B cell (primary cell): ENCODE measurements around the gene NDOR1. TPM values are rescaled to one million over a fixed set of nuclear protein-coding genes. Genes with fewer than 3 reads are reported as not detected.

Source experiments
- ATAC-seq: fragments of 200-7000 bp; cut with Tn5 transposase; one replicate; pipeline ENCODE4 v1.10.0; 2021; ENCODE audit warnings: low read depth, mild to moderate bottlenecking, moderate number of reproducible peaks, moderate library complexity
- CTCF ChIA-PET: fragments of 350-600 bp; sonication (Branson Sonifier 250); formaldehyde crosslinking; loops from one replicate; lab custom pipeline; 2021; ENCODE audit warnings: antibody characterized with exemption, inconsistent platforms; lab: Charles Lee
- POLR2A ChIA-PET: fragments of 350-600 bp; sonication (Branson Sonifier 250); formaldehyde crosslinking; loops from one replicate; lab custom pipeline; 2021; ENCODE audit warnings: antibody characterized with exemption; lab: Charles Lee
- DNase-seq: peaks from one replicate; pipeline ENCODE4 v3.0.0; 2013
- H2AFZ ChIP-seq: 2 replicates; pipeline ENCODE4 v1.6.1; 2012; ENCODE audit warnings: mild to moderate bottlenecking, low read depth, low read length; ENCODE audit not compliant: insufficient read depth, poor library complexity, severe bottlenecking
- H3K27ac ChIP-seq, 2 donors: 1 replicate in 1 of 2; 2 replicates in 1 of 2; pipeline ENCODE4 v1.5.1; 2012 to 2013; ENCODE audit warnings: low read length in 2 of 2, mild to moderate bottlenecking in 2 of 2, moderate library complexity in 1 of 2
- H3K27me3 ChIP-seq, 4 experiments: fragments of 200-600 bp in 1 of 4; sonication (generic) in 1 of 4; replicated peaks in 1 of 4; 1 replicate in 2 of 4; 2 replicates in 2 of 4; pipeline versions ENCODE4 v1.6.1 to v1.7.0; 2013 to 2016; ENCODE audit warnings: low read length in 3 of 4, mild to moderate bottlenecking in 2 of 4, mixed read lengths in 1 of 4, moderate library complexity in 1 of 4; ENCODE audit not compliant: insufficient read depth in 4 of 4, control insufficient read depth in 3 of 4; ENCODE audit errors: control extremely low read depth in 1 of 4
- H3K36me3 ChIP-seq, 2 experiments: replicated peaks in 1 of 2; 1 replicate in 1 of 2; 2 replicates in 1 of 2; pipeline versions ENCODE4 v1.6.1 to v1.7.1; 2013; ENCODE audit warnings: low read length in 1 of 2; ENCODE audit not compliant: insufficient read depth in 2 of 2, control insufficient read depth in 1 of 2; ENCODE audit errors: control extremely low read depth in 1 of 2, extremely low read depth in 1 of 2
- H3K4me1 ChIP-seq, 2 donors: fragments of 200-600 bp in 1 of 2; sonication (generic) in 1 of 2; 1 replicate in 1 of 2; 2 replicates in 1 of 2; pipeline versions ENCODE4 v1.5.1 to v1.6.1; 2013 to 2017; ENCODE audit warnings: low read length in 2 of 2; ENCODE audit not compliant: control insufficient read depth in 2 of 2, insufficient read depth in 2 of 2
- H3K4me2 ChIP-seq: replicated peaks from 2 replicates; pipeline ENCODE3; 2012; ENCODE audit warnings: mild to moderate bottlenecking, low read depth, low read length; ENCODE audit not compliant: poor library complexity, severe bottlenecking
- H3K4me3 ChIP-seq, 5 experiments: fragments of 200-600 bp in 1 of 5; sonication (generic) in 1 of 5; 1 replicate in 3 of 5; 2 replicates in 2 of 5; pipeline versions ENCODE4 v1.5.1 to v1.7.0; 2011 to 2016; ENCODE audit warnings: low read length in 4 of 5, mild to moderate bottlenecking in 4 of 5, low read depth in 2 of 5, control low read depth in 1 of 5, moderate library complexity in 1 of 5; ENCODE audit not compliant: insufficient read depth in 1 of 5; ENCODE audit errors: control extremely low read depth in 1 of 5, extremely low read depth in 1 of 5
- H3K79me2 ChIP-seq: fragments of 200-600 bp; sonication (generic); one replicate; pipeline ENCODE4 v1.6.0; 2016; ENCODE audit warnings: low read length; ENCODE audit not compliant: control insufficient read depth, insufficient read depth
- H3K9ac ChIP-seq: fragments of 200-600 bp; sonication (generic); 2 replicates; pipeline ENCODE4 v1.6.1; 2017; ENCODE audit warnings: mild to moderate bottlenecking, low read length, moderate library complexity
- H3K9me3 ChIP-seq, 3 donors: one replicate each; pipeline versions ENCODE4 v1.6.1 to v1.7.1; 2013; ENCODE audit warnings: low read length in 2 of 3; ENCODE audit not compliant: control insufficient read depth in 2 of 3, insufficient read depth in 1 of 3; ENCODE audit errors: control extremely low read depth in 1 of 3
- H4K20me1 ChIP-seq: 2 replicates; pipeline ENCODE4 v1.6.0; 2012; ENCODE audit warnings: mild to moderate bottlenecking, low read length; ENCODE audit not compliant: insufficient read depth, control insufficient read depth, poor library complexity, severe bottlenecking
- H3K27ac Mint-ChIP-seq: one replicate; pipeline ENCODE4 v1.8.0; 2021; ENCODE audit warnings: mixed read lengths
- H3K27me3 Mint-ChIP-seq: one replicate; pipeline ENCODE4 v1.8.0; 2021; ENCODE audit warnings: mixed read lengths
- H3K4me1 Mint-ChIP-seq: one replicate; pipeline ENCODE4 v1.8.0; 2021; ENCODE audit warnings: mixed read lengths
- H3K4me3 Mint-ChIP-seq: one replicate; pipeline ENCODE4 v1.8.0; 2021; ENCODE audit warnings: mixed read lengths
- H3K9me3 Mint-ChIP-seq: one replicate; pipeline ENCODE4 v1.8.0; 2022; ENCODE audit warnings: mixed read lengths; ENCODE audit not compliant: insufficient read depth
- CTCF ChIP-seq: fragments of 200-600 bp; IDR thresholded peaks from one replicate; pipeline ENCODE4 v1.8.0; 2022; ENCODE audit warnings: antibody characterized with exemption, mild to moderate bottlenecking
- EZH2 ChIP-seq: IDR thresholded peaks from 2 replicates; pipeline ENCODE4 v1.6.1; 2012; ENCODE audit warnings: borderline replicate concordance, low read depth, mild to moderate bottlenecking, moderate library complexity, low read length; ENCODE audit not compliant: insufficient read depth, poor library complexity, severe bottlenecking
- WGBS: methylation state at CpG from one replicate; pipeline ENCODE4 v1.1.5; 2013; ENCODE audit warnings: missing lambda C conversion rate; ENCODE audit not compliant: insufficient coverage; 5-methylcytosine and 5-hydroxymethylcytosine counted together
- intact Hi-C: fragments of 100-400 bp; cut with micrococcal nuclease; formaldehyde crosslinking; loops from one replicate; pipeline ENCODE4 v1.10.0; 2022
- polyA plus RNA-seq: library from polyadenylated mRNA; depleted of rRNA; stranded (reverse); fragments of >200 nt; gene quantifications from 2 replicates; pipeline ENCODE4 v1.2.3, GENCODE V29; 2012
- total RNA-seq, 2 donors: library from RNA; stranded (reverse); fragments of 120-200 nt in 1 of 2; gene quantifications; 1 replicate in 1 of 2; 2 replicates in 1 of 2; pipeline versions ENCODE4 v1.2.3 to v1.2.4, GENCODE V29; 2013 to 2022

The NDOR1 gene
- total and polyA plus RNA-seq, 2 donors (not counting 1 experiment from before 2014, with no cell fraction given): 36.4 to 40.9 TPM

GRCh38 chr9:137247135-137247915 is 41.8 kb downstream of the NDOR1 start:
- TF ChIP-seq CTCF (no peak), EZH2 (no peak)
- H3K9me3 Mint-ChIP-seq: no peaks in the 10 kb centered on the region
- WGBS: 89% methylated on average over 19 of the region's 20 CpGs
- Histone ChIP-seq H3K9me3 (no peaks in the 10 kb centered on the region), H4K20me1 (peaks cover 20% of the 10 kb centered on the region), H3K4me1 (peaks cover 5% of the 10 kb centered on the region in 2 donors), H3K27ac (no peak overlapping the region), H3K4me2 (no peak overlapping the region), H3K27me3 (no peaks in the 10 kb centered on the region), H3K4me3 (no peak overlapping the region), H3K9ac (no peak overlapping the region), H2AFZ (no peak overlapping the region), H3K36me3 (peaks cover 0 to 14% of the 10 kb centered on the region in 2 experiments), H3K79me2 (peaks cover 25% of the 10 kb centered on the region)
- DNase-seq: no peak
- no peak for ATAC-seq
- intact Hi-C loops: no loop called here
- POLR2A ChIA-PET: interaction anchor here (0.6 kb wide), 1 partner anchor 188 kb away, joined by 8 read pairs; no protein-coding TSS in a partner anchor
- no peak overlapping the region for H3K27ac Mint-ChIP-seq
- CTCF ChIA-PET: interaction anchor here (2.5 kb wide), 1 partner anchor 11 kb away, joined by 13 read pairs; no protein-coding TSS in a partner anchor
- no peak overlapping the region for H3K4me3 Mint-ChIP-seq
- peaks cover 14% of the 10 kb centered on the region for H3K4me1 Mint-ChIP-seq
- no peaks in the 10 kb centered on the region for H3K27me3 Mint-ChIP-seq

GRCh38 chr9:137247916-137248175 is 42.3 kb downstream of the NDOR1 start:
- H3K4me1 ChIP-seq: peaks cover 0 to 2% of the 10 kb centered on the region in 2 donors
- no peak overlapping the region for H3K4me2 ChIP-seq
- H3K4me1 Mint-ChIP-seq: peaks cover 9% of the 10 kb centered on the region
- no peak for TF ChIP-seq EZH2
- TF ChIP-seq CTCF: no peak
- no peak overlapping the region for H2AFZ ChIP-seq
- no peaks in the 10 kb centered on the region for H3K9me3 ChIP-seq
- H3K79me2 ChIP-seq: peaks cover 19% of the 10 kb centered on the region
- H3K9me3 Mint-ChIP-seq: no peaks in the 10 kb centered on the region
- POLR2A ChIA-PET: no interaction called here
- no peak overlapping the region for H3K4me3 ChIP-seq
- H3K27ac Mint-ChIP-seq: no peak overlapping the region
- H3K36me3 ChIP-seq: peaks cover 0 to 9% of the 10 kb centered on the region in 2 experiments
- H4K20me1 ChIP-seq: peaks cover 15% of the 10 kb centered on the region
- CTCF ChIA-PET: interaction anchor here (0.7 to 2.5 kb wide), 2 partner anchors 11 to 18 kb away, joined by 3 to 13 read pairs; no protein-coding TSS in a partner anchor
- H3K4me3 Mint-ChIP-seq: no peak overlapping the region
- no peak overlapping the region for H3K9ac ChIP-seq
- no peaks in the 10 kb centered on the region for H3K27me3 Mint-ChIP-seq
- no peak for ATAC-seq
- H3K27ac ChIP-seq: no peak overlapping the region
- intact Hi-C loops: no loop called here
- DNase-seq: no peak
- H3K27me3 ChIP-seq: no peaks in the 10 kb centered on the region
- no CpG with 5 or more reads among the region's 6 CpGs for WGBS
